Measurements from ENCODE around the gene ABCG1. TPM values are rescaled to one million over a fixed set of nuclear protein-coding genes. Genes with fewer than 3 reads are reported as not detected.

Gene ABCG1
- total and polyA plus RNA-seq, 2 experiments from 2014 or later, result 1.3 to 4.4 TPM

DNA sequence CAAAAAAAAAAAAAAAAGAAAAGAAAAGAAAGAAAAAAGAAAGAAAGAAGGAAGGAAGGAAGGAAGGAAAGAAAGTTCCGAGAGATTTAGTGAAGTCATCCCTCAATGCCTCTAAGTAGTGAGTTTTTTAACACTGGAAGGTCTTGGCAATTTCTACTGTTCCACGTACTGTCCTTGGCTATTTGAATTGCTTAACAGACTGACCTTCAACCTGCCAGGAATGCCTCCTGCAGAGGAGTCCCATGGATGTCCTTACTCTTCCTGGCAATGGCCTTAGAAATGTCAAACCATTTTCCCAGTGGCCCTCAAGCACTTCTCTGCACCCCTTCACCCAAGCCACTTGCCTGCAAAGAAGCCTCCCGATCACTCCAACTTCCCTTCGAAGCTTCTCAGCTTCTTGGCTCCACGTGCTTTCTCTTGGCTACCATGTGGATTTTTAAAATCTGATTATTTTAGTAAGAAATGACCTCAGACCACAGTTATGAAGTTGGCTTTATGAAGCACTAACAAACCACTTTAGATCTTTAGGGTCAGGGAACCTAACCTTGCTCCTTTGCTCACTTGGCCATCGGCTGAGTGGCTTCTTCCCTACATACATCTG lies 43.7 kb upstream of the ABCG1 start:
- Histone ChIP-seq H3K9me2 (ENCODE audit: insufficient read depth) (no peaks in the 10 kb centered on the region), H3F3A (replicated peaks; ENCODE audit: low read depth) (no peaks in the 10 kb centered on the region), H3K36me3 (ENCODE audit: insufficient read depth) (no peaks in the 10 kb centered on the region), H2AFZ (no peak overlapping the region), H3K4me3 (no peak overlapping the region), H3K4me1 (ENCODE audit: insufficient read depth) (no peaks in the 10 kb centered on the region), H3K27me3 (ENCODE audit: insufficient read depth) (no peaks in the 10 kb centered on the region), H3K79me2 (replicated peaks; ENCODE audit: insufficient read depth) (no peaks in the 10 kb centered on the region), H4K20me1 (replicated peaks; ENCODE audit: insufficient read depth) (no peaks in the 10 kb centered on the region), H3K27ac (ENCODE audit: low read depth) (no peak overlapping the region), H3K4me2 (no peak overlapping the region)
- Mint-ChIP-seq H3K4me3 (no peak overlapping the region), H3K27me3 (ENCODE audit: insufficient read depth, low read depth, poor library complexity) (peaks cover 2% of the 10 kb centered on the region), H3K9me3 (no peaks in the 10 kb centered on the region), H3K4me1 (peaks cover 4% of the 10 kb centered on the region; the same call in 1 of the 3 replicates), H3K27ac (no peak overlapping the region), H3K36me3 (ENCODE audit: low read depth) (no peaks in the 10 kb centered on the region)
- ATAC-seq (no peak), DNase-seq (ENCODE audit: low spot score) (no peak)
- TF ChIP-seq, protein P1, sequence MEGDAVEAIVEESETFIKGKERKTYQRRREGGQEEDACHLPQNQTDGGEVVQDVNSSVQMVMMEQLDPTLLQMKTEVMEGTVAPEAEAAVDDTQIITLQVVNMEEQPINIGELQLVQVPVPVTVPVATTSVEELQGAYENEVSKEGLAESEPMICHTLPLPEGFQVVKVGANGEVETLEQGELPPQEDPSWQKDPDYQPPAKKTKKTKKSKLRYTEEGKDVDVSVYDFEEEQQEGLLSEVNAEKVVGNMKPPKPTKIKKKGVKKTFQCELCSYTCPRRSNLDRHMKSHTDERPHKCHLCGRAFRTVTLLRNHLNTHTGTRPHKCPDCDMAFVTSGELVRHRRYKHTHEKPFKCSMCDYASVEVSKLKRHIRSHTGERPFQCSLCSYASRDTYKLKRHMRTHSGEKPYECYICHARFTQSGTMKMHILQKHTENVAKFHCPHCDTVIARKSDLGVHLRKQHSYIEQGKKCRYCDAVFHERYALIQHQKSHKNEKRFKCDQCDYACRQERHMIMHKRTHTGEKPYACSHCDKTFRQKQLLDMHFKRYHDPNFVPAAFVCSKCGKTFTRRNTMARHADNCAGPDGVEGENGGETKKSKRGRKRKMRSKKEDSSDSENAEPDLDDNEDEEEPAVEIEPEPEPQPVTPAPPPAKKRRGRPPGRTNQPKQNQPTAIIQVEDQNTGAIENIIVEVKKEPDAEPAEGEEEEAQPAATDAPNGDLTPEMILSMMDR (conservative IDR thresholded peaks at IDR 0.05; ENCODE audit: low read depth in 2 of 2), result no peak
- TF ChIP-seq, protein P2, sequence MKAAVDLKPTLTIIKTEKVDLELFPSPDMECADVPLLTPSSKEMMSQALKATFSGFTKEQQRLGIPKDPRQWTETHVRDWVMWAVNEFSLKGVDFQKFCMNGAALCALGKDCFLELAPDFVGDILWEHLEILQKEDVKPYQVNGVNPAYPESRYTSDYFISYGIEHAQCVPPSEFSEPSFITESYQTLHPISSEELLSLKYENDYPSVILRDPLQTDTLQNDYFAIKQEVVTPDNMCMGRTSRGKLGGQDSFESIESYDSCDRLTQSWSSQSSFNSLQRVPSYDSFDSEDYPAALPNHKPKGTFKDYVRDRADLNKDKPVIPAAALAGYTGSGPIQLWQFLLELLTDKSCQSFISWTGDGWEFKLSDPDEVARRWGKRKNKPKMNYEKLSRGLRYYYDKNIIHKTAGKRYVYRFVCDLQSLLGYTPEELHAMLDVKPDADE (IDR thresholded peaks at IDR 0.05), result no peak
- no peak for TF ChIP-seq NANOG (IDR thresholded peaks at IDR 0.05; ENCODE audit: borderline replicate concordance)
- TF ChIP-seq CREB1 (CRISPR knock-in tag; IDR thresholded peaks at IDR 0.05; ENCODE audit: low read depth), result no peak
- TF ChIP-seq EZH2phosphoT487 (IDR thresholded peaks at IDR 0.05; ENCODE audit: unreplicated experiment), result no peak
- TF ChIP-seq ZNF331 (CRISPR knock-in tag; IDR thresholded peaks at IDR 0.05; ENCODE audit: low read depth), result no peak
- no peak for TF ChIP-seq POLR2AphosphoS5 (IDR thresholded peaks at IDR 0.05; ENCODE audit: low read depth)
- TF ChIP-seq, protein P3, sequence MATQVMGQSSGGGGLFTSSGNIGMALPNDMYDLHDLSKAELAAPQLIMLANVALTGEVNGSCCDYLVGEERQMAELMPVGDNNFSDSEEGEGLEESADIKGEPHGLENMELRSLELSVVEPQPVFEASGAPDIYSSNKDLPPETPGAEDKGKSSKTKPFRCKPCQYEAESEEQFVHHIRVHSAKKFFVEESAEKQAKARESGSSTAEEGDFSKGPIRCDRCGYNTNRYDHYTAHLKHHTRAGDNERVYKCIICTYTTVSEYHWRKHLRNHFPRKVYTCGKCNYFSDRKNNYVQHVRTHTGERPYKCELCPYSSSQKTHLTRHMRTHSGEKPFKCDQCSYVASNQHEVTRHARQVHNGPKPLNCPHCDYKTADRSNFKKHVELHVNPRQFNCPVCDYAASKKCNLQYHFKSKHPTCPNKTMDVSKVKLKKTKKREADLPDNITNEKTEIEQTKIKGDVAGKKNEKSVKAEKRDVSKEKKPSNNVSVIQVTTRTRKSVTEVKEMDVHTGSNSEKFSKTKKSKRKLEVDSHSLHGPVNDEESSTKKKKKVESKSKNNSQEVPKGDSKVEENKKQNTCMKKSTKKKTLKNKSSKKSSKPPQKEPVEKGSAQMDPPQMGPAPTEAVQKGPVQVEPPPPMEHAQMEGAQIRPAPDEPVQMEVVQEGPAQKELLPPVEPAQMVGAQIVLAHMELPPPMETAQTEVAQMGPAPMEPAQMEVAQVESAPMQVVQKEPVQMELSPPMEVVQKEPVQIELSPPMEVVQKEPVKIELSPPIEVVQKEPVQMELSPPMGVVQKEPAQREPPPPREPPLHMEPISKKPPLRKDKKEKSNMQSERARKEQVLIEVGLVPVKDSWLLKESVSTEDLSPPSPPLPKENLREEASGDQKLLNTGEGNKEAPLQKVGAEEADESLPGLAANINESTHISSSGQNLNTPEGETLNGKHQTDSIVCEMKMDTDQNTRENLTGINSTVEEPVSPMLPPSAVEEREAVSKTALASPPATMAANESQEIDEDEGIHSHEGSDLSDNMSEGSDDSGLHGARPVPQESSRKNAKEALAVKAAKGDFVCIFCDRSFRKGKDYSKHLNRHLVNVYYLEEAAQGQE (IDR thresholded peaks at IDR 0.05; ENCODE audit: unreplicated experiment), result no peak
- no peak for TF ChIP-seq EZH2 (IDR thresholded peaks at IDR 0.05; ENCODE audit: low read depth, unreplicated experiment)
- no peak for TF ChIP-seq JUNB (IDR thresholded peaks at IDR 0.05; ENCODE audit: unreplicated experiment)
- TF ChIP-seq ZNF114 (CRISPR knock-in tag; IDR thresholded peaks at IDR 0.05), result no peak

All from GM23338 (cell line).